Activated T-helper 2 cell treated with anti-CD3 and anti-CD28 coated beads, Interferon-gamma antibody, Interleukin-2, Interleukin-4, amounts not matched to agents 10 μg/mL and 5 μg/mL and 100 μg/mL, durations not matched to agents 14 hours and 24 hours and 36 hours (primary cell): ENCODE measurements around the gene KIZ. TPM values are rescaled to one million over a fixed set of nuclear protein-coding genes. Genes with fewer than 3 reads are reported as not detected.
"Not testable (repeated sequence)": the region's sequence is repeated elsewhere in the genome, so short reads cannot be mapped to it uniquely, and the experiment has no call there.

Experiments
- DNase-seq: peaks from one replicate; pipeline ENCODE4 v3.0.0; 2021; ENCODE audit warnings: low spot score
- H3K27ac Mint-ChIP-seq: one replicate; pipeline ENCODE4 v1.8.0; 2021; ENCODE audit warnings: mixed read lengths
- H3K27me3 Mint-ChIP-seq: one replicate; pipeline ENCODE4 v1.8.0; 2021; ENCODE audit warnings: low read depth, mixed read lengths
- H3K36me3 Mint-ChIP-seq: one replicate; pipeline ENCODE4 v1.8.0; 2021; ENCODE audit warnings: low read depth, mixed read lengths
- H3K4me1 Mint-ChIP-seq: one replicate; pipeline ENCODE4 v1.8.0; 2021; ENCODE audit warnings: low read depth, mixed read lengths
- H3K4me3 Mint-ChIP-seq: one replicate; pipeline ENCODE4 v1.8.0; 2021; ENCODE audit warnings: low read depth, mild to moderate bottlenecking, moderate library complexity, mixed read lengths
- H3K9me3 Mint-ChIP-seq: one replicate; pipeline ENCODE4 v1.8.0; 2021; ENCODE audit warnings: mixed read lengths
- intact Hi-C: fragments of 100-400 bp; cut with micrococcal nuclease; formaldehyde crosslinking; loops from one replicate; pipeline ENCODE4 v1.15.1; 2023
- total RNA-seq: library from RNA; stranded (reverse); gene quantifications from 2 replicates; pipeline ENCODE4 v1.2.3, GENCODE V29; 2022

Gene KIZ
- total RNA-seq, 1 donor from 2014 or later, result 10.5 TPM

GRCh38 chr20:21247603-21248095, 121.8 kb downstream of the KIZ start:
- peaks cover 20% of the 10 kb centered on the region for H3K4me1 Mint-ChIP-seq
- DNase-seq, H3K27ac Mint-ChIP-seq, H3K9me3 Mint-ChIP-seq, H3K27me3 Mint-ChIP-seq, H3K36me3 Mint-ChIP-seq, H3K4me3 Mint-ChIP-seq, intact Hi-C loops: not testable (repeated sequence)

DNA sequence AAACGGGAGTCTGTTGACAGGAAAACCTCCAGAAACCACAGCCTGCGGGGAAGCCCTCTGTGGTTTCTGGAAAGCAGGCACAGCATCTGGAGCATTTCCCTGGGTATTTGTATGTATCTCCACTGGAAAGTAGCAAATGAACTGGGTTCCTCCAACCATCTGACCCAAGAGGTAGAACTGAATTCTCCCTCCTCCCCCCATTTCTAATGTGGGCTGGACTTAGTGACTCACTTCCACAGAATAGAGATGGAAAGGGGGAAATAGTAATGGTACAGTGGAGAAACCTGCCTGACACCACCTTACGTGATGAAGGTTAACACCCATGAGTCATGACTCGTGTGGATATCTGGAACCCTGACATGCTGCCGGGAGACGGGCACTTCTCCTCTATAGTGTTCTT, 125.4 kb downstream of the KIZ start:
- DNase-seq, result no peak
- Mint-ChIP-seq H3K36me3 (no peaks in the 10 kb centered on the region), H3K4me3 (peak overlapping the region; percentile 42), H3K4me1 (peaks cover 21% of the 10 kb centered on the region), H3K9me3 (no peaks in the 10 kb centered on the region), H3K27me3 (no peaks in the 10 kb centered on the region), H3K27ac (peak overlapping the region; percentile 95)
- intact Hi-C loops, result loop anchor here (1.0 to 2.0 kb wide), 2 partner anchors 52 to 297 kb away; partner anchors contain the start of gene XRN2

GRCh38 chr20:21257192-21257591, 131.3 kb downstream of the KIZ start:
- intact Hi-C loops, result no loop called here
- Mint-ChIP-seq H3K4me1 (peaks cover 4% of the 10 kb centered on the region), H3K27ac (no peak overlapping the region)

DNA sequence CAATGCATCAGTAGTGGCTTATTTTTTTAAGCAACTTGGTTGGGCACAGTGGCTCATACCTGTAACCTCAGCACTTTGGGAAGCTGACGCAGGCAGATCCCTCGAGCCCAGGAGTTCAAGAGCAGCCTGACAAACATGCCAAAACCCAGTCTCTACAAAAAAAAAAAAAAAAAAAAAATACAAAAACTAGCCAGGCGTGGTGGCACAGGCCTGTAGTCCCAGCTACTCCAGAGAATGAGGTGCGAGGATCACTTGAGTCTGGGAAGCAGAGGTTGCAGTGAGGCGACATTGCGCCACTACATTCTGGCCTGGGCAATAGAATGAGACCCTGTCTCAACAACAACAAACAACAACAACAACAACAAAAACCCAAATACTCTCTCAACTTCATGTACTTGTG, 132.5 kb downstream of the KIZ start:
- no peak for DNase-seq
- no peaks in the 10 kb centered on the region for H3K36me3 Mint-ChIP-seq
- H3K27ac Mint-ChIP-seq, result no peak overlapping the region
- H3K4me3 Mint-ChIP-seq, result no peak overlapping the region
- H3K27me3 Mint-ChIP-seq, result peaks cover 3% of the 10 kb centered on the region
- intact Hi-C loops, result no loop called here
- H3K9me3 Mint-ChIP-seq, result no peaks in the 10 kb centered on the region
- no peaks in the 10 kb centered on the region for H3K4me1 Mint-ChIP-seq

More at GRCh38 chr20:21257192-21257591, 131.3 kb downstream of the KIZ start:
- no peak overlapping the region for H3K4me3 Mint-ChIP-seq
- no peaks in the 10 kb centered on the region for H3K36me3 Mint-ChIP-seq
- no peaks in the 10 kb centered on the region for H3K9me3 Mint-ChIP-seq
- DNase-seq, result no peak
- peaks cover 2% of the 10 kb centered on the region for H3K27me3 Mint-ChIP-seq

GRCh38 chr20:21259346-21259745, 133.5 kb downstream of the KIZ start:
- no peak overlapping the region for H3K27ac Mint-ChIP-seq
- H3K27me3 Mint-ChIP-seq, result peaks cover 3% of the 10 kb centered on the region
- intact Hi-C loops, result no loop called here
- no peaks in the 10 kb centered on the region for H3K9me3 Mint-ChIP-seq
- DNase-seq, result no peak
- no peaks in the 10 kb centered on the region for H3K36me3 Mint-ChIP-seq
- H3K4me1 Mint-ChIP-seq, result no peaks in the 10 kb centered on the region
- H3K4me3 Mint-ChIP-seq, result no peak overlapping the region

- Mint-ChIP-seq H3K27me3 (peaks cover 3% of the 10 kb centered on the region), H3K4me1 (no peaks in the 10 kb centered on the region), H3K36me3 (no peaks in the 10 kb centered on the region), H3K9me3 (no peaks in the 10 kb centered on the region), H3K4me3 (no peak overlapping the region), H3K27ac (no peak overlapping the region)
- intact Hi-C loops, result no loop called here
- DNase-seq, result no peak
These were observed 136.9 kb downstream of the KIZ start for GRCh38 chr20:21262812-21263211.

DNA sequence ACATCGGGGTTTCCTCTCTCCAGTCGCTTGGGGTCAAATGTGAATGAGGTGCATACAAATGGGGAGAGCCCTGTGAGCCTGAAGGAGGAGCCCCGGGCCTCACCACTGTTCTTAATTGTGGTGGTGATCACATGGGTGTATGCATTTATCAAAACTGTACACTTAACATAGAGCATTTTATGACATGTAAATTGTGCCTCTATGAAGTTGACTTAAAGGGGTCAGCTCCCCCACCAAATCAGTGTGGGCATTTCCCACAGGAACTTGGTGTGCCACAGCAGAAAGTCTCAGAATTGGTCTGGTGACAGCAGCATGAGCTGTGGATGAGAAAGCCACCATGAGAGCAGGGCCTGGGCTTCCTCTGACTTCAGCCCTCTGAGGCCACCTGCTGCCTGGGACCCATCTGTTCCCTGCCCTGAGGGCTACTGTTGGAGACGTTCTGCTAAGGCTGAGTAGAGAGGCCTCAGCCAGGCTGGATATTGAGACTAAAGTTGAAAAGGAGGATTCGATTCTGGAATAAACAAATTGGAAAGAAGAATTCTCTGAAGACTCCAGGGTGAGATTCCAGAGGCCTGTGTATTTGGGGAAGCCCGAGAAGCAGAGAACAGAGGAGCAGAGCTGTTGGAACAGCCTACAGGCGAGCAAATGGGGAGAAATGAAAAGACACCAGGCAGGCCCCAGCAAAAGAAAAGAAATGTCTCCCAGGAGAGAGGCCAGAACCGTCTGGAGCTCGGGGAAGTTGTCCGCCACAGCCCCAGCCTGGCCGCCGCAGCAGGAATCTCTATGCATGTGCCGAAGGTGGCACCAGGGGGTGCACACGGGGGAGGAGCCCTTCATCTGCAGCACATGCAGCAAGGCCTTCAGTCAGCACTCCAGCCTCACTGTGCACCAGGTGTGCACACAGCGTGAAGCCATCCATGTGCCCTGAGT, 139.6 kb downstream of the KIZ start:
- no peaks in the 10 kb centered on the region for H3K4me1 Mint-ChIP-seq
- no peak for DNase-seq
- H3K9me3 Mint-ChIP-seq, result no peaks in the 10 kb centered on the region
- no peak overlapping the region for H3K27ac Mint-ChIP-seq
- no peaks in the 10 kb centered on the region for H3K36me3 Mint-ChIP-seq
- intact Hi-C loops, result no loop called here
- peaks cover 3% of the 10 kb centered on the region for H3K27me3 Mint-ChIP-seq
- H3K4me3 Mint-ChIP-seq, result no peak overlapping the region

GRCh38 chr20:21266191-21266536, 140.3 kb downstream of the KIZ start:
- H3K4me1 Mint-ChIP-seq, result no peaks in the 10 kb centered on the region
- no peaks in the 10 kb centered on the region for H3K9me3 Mint-ChIP-seq
- H3K36me3 Mint-ChIP-seq, result no peaks in the 10 kb centered on the region

DNA sequence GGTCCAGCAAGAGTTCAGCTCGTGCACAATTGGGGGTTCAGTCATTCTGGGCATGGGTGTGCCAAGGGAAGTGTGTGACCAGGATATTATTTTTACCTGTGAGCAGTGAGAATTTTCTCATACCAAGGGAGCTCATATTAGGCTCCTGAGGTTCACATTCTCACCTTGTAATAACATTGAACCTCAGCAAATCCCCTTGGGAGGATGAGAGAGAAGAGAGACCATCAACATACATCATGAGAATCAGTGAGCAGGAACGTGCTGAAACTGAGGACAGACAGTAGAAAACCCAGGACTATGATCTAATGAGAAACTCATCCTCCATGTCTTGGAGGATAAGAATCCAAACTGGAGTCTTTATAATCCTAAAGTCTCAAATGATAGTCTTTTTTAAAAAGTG, 143.9 kb downstream of the KIZ start:
- intact Hi-C loops, result no loop called here
- Mint-ChIP-seq H3K9me3 (no peaks in the 10 kb centered on the region), H3K27me3 (peaks cover 6% of the 10 kb centered on the region), H3K27ac (no peak overlapping the region), H3K36me3 (no peaks in the 10 kb centered on the region), H3K4me1 (no peaks in the 10 kb centered on the region), H3K4me3 (no peak overlapping the region)
- DNase-seq, result no peak

More at GRCh38 chr20:21266191-21266536, 140.3 kb downstream of the KIZ start:
- H3K4me3 Mint-ChIP-seq, result no peak overlapping the region
- peaks cover 5% of the 10 kb centered on the region for H3K27me3 Mint-ChIP-seq
- no peak for DNase-seq
- intact Hi-C loops, result no loop called here
- no peak overlapping the region for H3K27ac Mint-ChIP-seq

- no peak overlapping the region for H3K4me3 Mint-ChIP-seq
- peaks cover 6% of the 10 kb centered on the region for H3K27me3 Mint-ChIP-seq
- no peaks in the 10 kb centered on the region for H3K36me3 Mint-ChIP-seq
- H3K4me1 Mint-ChIP-seq, result no peaks in the 10 kb centered on the region
- no peaks in the 10 kb centered on the region for H3K9me3 Mint-ChIP-seq
- DNase-seq, result no peak
- H3K27ac Mint-ChIP-seq, result no peak overlapping the region
- intact Hi-C loops, result no loop called here
These were observed 144.9 kb downstream of the KIZ start for GRCh38 chr20:21270806-21271205.

DNA sequence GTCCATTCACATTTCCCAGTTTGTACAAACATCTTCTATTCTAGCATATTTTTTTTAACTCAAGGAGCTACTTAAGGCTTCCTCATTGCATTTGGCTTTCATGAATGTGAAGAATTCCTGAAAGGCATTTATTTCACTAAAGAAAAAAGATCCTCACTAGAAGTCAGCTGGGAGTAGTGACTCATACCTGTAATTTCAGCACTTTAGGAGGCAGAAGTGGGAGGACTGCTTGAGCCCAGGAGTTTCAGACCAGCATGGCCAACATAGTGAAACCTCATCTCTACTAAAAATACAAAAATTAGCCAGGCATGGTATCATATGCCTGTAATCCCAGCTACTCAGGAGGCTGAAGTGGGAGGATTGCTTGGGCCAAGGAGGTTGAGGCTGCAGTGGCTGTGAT, 146.4 kb downstream of the KIZ start:
- Mint-ChIP-seq H3K4me3 (no peak overlapping the region), H3K27me3 (peaks cover 6% of the 10 kb centered on the region), H3K4me1 (no peaks in the 10 kb centered on the region), H3K36me3 (no peaks in the 10 kb centered on the region), H3K27ac (no peak overlapping the region), H3K9me3 (no peaks in the 10 kb centered on the region)
- intact Hi-C loops, result no loop called here
- DNase-seq, result no peak

DNA sequence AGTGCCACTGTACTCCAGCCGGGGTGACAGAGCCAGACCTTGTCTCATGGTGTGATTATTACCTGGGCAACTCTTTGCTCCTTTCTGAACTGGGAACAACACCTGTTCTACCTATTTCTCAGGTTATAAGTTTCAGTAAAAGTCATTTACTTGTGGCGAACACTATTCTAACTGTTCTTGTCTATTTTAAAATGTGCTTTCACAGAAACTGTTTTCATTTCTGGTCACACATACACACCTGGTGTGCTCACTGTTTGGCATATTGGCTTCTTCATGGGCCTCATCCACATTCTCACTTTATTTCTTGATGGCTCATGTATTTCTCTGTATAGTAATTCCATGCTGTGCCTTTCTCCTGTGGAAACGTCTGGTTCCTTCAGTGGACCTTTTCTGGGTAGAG, 146.8 kb downstream of the KIZ start:
- Mint-ChIP-seq H3K9me3 (no peaks in the 10 kb centered on the region), H3K4me1 (no peaks in the 10 kb centered on the region), H3K4me3 (no peak overlapping the region), H3K27me3 (peaks cover 6% of the 10 kb centered on the region), H3K27ac (no peak overlapping the region), H3K36me3 (no peaks in the 10 kb centered on the region)
- intact Hi-C loops, result no loop called here
- no peak for DNase-seq

DNA sequence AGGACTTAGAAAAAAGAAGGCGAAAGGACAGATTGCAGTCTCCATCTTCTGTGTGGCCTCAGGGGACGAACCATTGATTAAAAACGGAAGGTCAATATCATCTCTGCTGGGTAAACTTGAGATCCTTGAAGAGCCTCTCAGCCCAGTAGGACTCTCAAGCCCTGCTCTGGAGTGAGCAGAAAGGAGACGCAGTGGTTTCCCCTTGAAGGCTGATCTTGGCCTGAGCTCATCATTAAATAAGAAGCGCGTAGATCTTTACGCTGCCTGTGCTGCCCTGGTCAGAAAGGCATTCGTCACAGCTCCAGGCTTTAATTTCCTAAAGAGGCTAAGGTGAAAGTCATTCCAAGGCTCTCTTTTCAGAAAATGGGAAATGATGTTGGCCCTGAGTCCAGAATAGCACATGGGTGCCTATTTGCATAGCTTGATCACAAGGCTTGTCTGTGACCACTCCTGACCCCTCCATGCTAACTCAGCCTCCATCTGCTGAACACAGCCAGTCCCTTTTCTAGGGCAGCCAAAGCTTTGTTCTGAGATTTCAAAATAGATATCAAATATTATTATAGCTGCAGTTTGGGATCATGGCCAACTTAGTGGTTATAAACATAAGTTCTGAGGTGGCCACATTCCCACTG, 148.0 kb downstream of the KIZ start:
- Mint-ChIP-seq H3K27me3 (peaks cover 8% of the 10 kb centered on the region), H3K4me1 (no peaks in the 10 kb centered on the region), H3K36me3 (no peaks in the 10 kb centered on the region), H3K4me3 (no peak overlapping the region), H3K27ac (no peak overlapping the region), H3K9me3 (no peaks in the 10 kb centered on the region)
- no peak for DNase-seq
- intact Hi-C loops, result no loop called here
